ENCODE results near the gene TCTN2. TPM values are rescaled to one million over a fixed set of nuclear protein-coding genes. Genes with fewer than 3 reads are reported as not detected.

The TCTN2 gene
- total and polyA plus RNA-seq, 12 donors, result 1.9 to 6.3 (median 4.0) TPM

DNA sequence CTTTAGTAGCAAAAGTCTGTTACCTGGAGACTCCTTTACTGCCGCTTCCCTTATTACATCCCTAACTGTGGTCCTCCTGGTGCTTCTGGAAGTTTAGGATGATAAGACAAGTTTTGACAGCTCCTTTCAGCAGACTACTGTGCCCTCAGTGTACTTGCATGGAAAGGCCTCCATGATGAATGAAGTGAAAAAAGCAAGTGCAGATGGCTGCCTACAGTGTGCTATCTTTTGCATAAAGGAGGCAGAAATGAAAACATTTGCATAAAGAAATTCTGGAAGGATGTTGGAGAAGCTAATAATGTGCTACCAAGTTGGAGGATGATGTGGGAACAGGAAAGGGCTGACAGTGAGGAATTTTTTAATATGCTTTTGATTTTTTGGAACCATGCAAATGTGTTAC, 4.5 kb downstream of the TCTN2 start:
- H3K36me3 ChIP-seq, result peaks cover 0 to 69% (median 8%) of the 10 kb centered on the region in 9 donors
- WGBS, 2 donors, result 96 to 97% methylated on average over 1 of the region's 1 CpG

DNA sequence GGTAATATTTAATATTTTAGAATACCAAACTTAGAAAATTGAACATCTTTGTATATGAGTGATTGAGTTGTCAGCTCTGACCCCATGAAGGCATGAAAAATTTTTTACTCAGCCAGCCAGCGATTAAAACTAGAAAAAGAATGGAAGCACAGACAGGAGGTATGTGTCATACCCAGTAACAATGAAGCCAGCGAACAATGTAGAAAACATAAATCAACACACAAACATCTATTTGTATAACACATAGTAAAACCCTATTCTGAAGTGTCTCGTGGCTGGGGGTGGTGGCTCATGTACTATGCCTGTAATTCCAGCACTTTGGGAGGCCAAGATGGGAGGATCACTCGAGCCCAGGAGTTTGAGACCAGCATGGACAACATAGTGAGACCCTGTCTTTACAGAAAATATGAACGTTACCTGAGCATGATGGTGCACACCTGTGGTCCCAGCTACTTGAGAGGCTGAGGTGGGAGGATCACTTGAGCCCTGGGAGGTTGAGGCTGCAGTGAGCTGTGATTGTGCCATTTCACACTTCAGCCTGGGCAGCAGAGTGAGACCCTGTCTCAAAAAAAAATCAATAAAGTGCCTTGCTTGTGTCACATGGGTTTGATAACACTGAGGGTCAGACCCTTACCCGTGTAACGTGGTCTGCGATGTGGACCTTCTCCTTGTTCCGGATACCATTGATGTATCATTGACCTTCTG, 5.9 kb downstream of the TCTN2 start:
- H3K36me3 ChIP-seq, result peaks cover 0 to 82% (median 8%) of the 10 kb centered on the region in 9 donors

More for the DNA sequence above, 4.5 kb downstream of the TCTN2 start:
- DNase-seq, result no peak
- Histone ChIP-seq H3K27me3 (no peaks in the 10 kb centered on the region), H3K27ac (no peak overlapping the region), H3K4me3 (no peak overlapping the region), H3K9me3 (no peaks in the 10 kb centered on the region), H3K4me1 (peaks cover 0 to 12% (median 11%) of the 10 kb centered on the region in 9 donors)
- ATAC-seq, result no peak
- TF ChIP-seq, protein P1, sequence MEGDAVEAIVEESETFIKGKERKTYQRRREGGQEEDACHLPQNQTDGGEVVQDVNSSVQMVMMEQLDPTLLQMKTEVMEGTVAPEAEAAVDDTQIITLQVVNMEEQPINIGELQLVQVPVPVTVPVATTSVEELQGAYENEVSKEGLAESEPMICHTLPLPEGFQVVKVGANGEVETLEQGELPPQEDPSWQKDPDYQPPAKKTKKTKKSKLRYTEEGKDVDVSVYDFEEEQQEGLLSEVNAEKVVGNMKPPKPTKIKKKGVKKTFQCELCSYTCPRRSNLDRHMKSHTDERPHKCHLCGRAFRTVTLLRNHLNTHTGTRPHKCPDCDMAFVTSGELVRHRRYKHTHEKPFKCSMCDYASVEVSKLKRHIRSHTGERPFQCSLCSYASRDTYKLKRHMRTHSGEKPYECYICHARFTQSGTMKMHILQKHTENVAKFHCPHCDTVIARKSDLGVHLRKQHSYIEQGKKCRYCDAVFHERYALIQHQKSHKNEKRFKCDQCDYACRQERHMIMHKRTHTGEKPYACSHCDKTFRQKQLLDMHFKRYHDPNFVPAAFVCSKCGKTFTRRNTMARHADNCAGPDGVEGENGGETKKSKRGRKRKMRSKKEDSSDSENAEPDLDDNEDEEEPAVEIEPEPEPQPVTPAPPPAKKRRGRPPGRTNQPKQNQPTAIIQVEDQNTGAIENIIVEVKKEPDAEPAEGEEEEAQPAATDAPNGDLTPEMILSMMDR (IDR thresholded peaks at IDR 0.05), result no peak
- intact Hi-C loops (cut with DNase I), result loop anchor here in 1 of 10 donors (5.0 kb wide), 1 partner anchor 752 kb away; no protein-coding TSS in a partner anchor

DNA sequence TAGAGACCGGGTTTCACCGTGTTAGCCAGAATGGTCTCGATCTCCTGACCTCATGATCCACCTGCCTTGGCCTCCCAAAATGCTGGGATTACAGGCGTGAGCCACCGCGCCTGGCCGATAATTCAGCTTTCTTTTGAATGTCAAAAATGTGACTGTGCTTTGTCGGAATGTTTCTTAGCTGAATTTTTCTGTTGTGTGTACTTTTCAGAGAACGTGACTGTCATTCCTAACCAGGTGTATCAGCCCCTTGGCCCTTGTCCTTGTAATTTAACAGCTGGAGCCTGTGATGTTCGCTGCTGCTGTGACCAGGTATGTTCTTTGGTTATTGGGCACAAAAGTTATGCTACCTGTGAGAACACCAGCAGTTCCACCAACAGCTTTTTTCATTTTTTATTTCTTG, 8.1 kb downstream of the TCTN2 start:
- 98% methylated on average over 10 of the region's 10 CpGs for whole genome bisulfite sequencing, 2 donors
- Histone ChIP-seq H3K27me3 (no peaks in the 10 kb centered on the region), H3K9me3 (no peaks in the 10 kb centered on the region), H3K36me3 (peaks cover 0 to 94% (median 8%) of the 10 kb centered on the region in 9 donors), H3K27ac (no peak overlapping the region), H3K4me1 (peaks cover 0 to 7% (median 0%) of the 10 kb centered on the region in 9 donors), H3K4me3 (no peak overlapping the region)
- intact Hi-C loops (cut with DNase I), result loop anchor here in 1 of 10 donors (2.0 to 5.0 kb wide), 2 partner anchors 32 to 748 kb away; no protein-coding TSS in a partner anchor
- ATAC-seq (no peak), DNase-seq (no peak)
- TF ChIP-seq, protein P1 (IDR thresholded peaks at IDR 0.05), result no peak

More for the DNA sequence above, 5.9 kb downstream of the TCTN2 start:
- ATAC-seq (no peak), DNase-seq (no peak)
- intact Hi-C loops (cut with DNase I), result loop anchor here in 1 of 10 donors (5.0 kb wide), 1 partner anchor 751 kb away; no protein-coding TSS in a partner anchor
- no peaks in the 10 kb centered on the region for H3K9me3 ChIP-seq
- H3K4me1 ChIP-seq, result peaks cover 0 to 8% (median 3%) of the 10 kb centered on the region in 9 donors
- WGBS, 2 donors, result 93 to 94% methylated on average over 9 of the region's 9 CpGs
- H3K27ac ChIP-seq, result no peak overlapping the region
- no peak overlapping the region for H3K4me3 ChIP-seq
- H3K27me3 ChIP-seq, result no peaks in the 10 kb centered on the region
- TF ChIP-seq, protein P1 (IDR thresholded peaks at IDR 0.05), result no peak

GRCh38 chr12:123681605-123682004, 10.7 kb downstream of the TCTN2 start:
- 89 to 90% methylated on average over 2 of the region's 2 CpGs for WGBS, 2 donors
- no peaks in the 10 kb centered on the region for H3K27me3 ChIP-seq
- no peak overlapping the region for H3K27ac ChIP-seq
- DNase-seq (no peak), ATAC-seq (no peak)
- intact Hi-C loops (cut with DNase I), result no loop called here
- H3K9me3 ChIP-seq, result no peaks in the 10 kb centered on the region
- no peak overlapping the region for H3K4me3 ChIP-seq
- peaks cover 0 to 7% (median 0%) of the 10 kb centered on the region in 9 donors for H3K4me1 ChIP-seq
- peaks cover 0 to 91% (median 0%) of the 10 kb centered on the region in 9 donors for H3K36me3 ChIP-seq
- TF ChIP-seq, protein P1 (IDR thresholded peaks at IDR 0.05), result no peak
